HG03039 (cell line): ENCODE results near the gene EXOC3.
A peak's percentile ranks its signal among the peaks of the same experiment; 100 is the strongest.
"Not testable (repeated sequence)": the region's sequence is repeated elsewhere in the genome, so short reads cannot be mapped to it uniquely, and the experiment has no call there.

Experiments
- ATAC-seq: cut with Tn5 transposase; IDR thresholded peaks from one replicate; pipeline ENCODE4 v1.9.1; 2021; ENCODE audit warnings: mild to moderate bottlenecking, moderate library complexity; ENCODE audit not compliant: unreplicated experiment

Gene EXOC3

GRCh38 chr5:442335-443238 is at the start of gene EXOC3:
Gene EXOC3 (plus strand): TSS chr5:443176. CDS start chr5:446206, 3,030 bp downstream.
- peak; percentile 80 for ATAC-seq

DNA sequence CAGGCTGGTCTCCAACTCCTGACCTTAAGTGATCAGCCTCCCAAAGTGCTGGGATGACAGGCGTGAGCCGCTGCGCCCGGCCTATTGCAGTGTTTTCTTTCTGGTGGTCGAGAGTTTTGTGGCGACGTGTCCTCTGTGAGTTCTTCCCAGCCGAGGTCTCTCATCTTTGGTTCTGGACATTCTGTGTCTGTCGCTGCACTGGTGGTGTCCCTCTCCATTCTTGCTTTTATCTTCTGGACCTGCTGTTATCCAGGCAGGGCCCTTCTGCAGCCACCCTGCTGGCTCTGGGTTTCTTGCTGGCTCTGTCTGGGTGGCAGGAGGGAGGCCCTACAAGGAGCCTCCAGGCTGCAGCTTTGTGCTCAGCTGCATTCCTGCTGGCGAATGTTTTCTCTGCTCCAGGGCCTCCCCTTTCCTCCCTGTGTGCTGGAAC is 49.1 kb upstream of the EXOC3 start:
- ATAC-seq, result no peak

GRCh38 chr5:394671-395155 is 48.3 kb upstream of the EXOC3 start:
- ATAC-seq, result no peak

GRCh38 chr5:395156-395920 is 47.6 kb upstream of the EXOC3 start:
- ATAC-seq, result no peak

DNA sequence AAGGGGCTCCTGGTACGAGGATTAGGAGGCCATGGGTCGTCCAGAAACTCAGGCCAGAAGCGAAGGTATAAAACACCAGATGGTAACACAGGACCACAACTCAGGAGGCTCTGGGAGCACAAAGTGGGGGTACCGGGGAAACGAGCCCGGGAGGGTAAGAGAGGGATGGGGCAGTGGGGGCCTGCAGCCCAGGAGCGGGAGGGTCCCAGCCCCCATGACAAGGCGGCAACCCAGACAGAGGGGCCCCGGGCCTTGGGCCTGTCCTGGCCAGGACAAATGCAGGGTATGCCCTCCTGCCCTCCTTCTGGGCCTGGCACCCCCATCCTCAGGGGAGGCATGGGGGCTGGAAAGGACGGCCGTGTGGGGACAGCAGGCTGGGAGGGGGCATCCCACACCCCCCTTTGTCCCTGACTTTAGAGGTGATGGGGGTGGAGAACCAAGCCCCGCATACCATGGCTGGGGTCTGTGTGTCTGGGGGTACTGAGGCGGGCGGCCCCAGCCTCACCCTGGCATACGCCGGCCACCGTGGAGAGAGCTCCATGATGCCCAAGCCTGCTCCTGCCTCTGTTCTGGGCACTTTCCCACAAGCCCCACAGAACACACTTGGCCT is 47.0 kb upstream of the EXOC3 start:
- ATAC-seq, result no peak

- ATAC-seq, result no peak
These were observed 46.4 kb upstream of the EXOC3 start for GRCh38 chr5:396531-396961.

DNA sequence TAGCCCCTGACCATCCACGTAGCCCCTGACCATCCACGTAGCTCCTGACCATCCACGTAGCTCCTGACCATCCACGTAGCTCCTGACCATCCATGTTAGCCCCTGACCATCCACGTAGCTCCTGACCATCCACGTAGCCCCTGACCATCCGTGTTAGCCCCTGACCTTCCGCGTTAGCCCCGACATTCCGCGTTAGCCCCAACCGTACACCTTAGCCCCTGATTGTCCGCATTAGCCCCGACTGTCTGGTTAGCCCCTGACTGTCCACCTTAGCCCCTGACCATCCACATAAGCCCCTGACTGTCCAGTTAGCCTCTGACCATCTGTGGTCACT is 44.9 kb upstream of the EXOC3 start:
- not testable (repeated sequence) for ATAC-seq

- ATAC-seq, result no peak
These were observed 44.3 kb upstream of the EXOC3 start for GRCh38 chr5:398475-399295.

DNA sequence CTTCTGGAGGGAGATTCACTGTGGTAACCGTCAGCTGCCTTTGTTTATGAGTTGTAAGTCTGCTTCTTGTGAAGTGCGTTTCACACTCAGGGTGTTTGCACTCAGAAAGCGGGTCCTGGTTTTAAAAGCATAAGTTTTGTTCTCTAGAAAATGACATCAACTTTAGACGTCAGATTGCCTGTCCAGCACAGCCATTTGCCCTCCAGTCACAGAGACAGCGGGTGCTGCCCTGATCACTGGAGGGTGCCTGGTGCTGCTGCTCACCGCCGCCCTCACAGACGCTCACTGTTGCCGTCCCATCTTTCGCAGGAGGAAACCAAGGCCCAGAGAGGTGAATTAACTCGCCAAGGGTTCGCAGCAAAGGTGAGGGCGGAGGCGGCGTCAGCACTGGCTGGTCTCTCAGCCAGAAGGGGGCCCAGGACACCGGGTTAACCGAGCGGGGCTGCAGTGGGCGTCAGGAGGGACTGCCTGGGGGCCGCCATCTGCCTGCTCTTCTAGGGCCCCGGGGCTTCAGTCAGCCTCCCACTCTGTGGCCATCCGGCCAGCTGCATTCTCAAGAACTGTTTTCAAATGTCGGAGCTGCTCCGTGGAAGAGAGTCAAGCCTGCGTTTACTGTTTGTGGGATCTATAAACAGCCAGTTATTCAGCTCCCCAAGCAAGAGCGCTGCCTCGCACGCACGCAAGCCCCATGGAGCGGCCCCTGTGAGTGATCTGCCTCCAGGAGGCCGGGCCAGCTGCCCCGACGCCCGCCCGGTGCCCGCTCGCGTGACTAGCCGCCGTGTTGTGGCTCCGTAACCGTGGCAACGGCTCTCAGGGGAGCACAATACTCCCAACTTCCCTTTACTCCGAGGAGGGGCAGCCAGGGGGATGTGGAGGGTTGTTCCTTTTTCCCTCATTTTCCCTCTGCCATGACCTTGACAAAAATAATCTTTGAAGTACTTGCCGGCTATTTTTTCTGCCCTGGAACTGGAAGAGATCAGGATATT is 43.4 kb upstream of the EXOC3 start:
- ATAC-seq, result peak; percentile 61

GRCh38 chr5:400282-401145 is 42.5 kb upstream of the EXOC3 start:
- peak; percentile 6 for ATAC-seq

- no peak for ATAC-seq
These were observed 41.6 kb upstream of the EXOC3 start for GRCh38 chr5:401146-402034.

- not testable (repeated sequence) for ATAC-seq
These were observed 40.8 kb upstream of the EXOC3 start for GRCh38 chr5:402219-402614.

DNA sequence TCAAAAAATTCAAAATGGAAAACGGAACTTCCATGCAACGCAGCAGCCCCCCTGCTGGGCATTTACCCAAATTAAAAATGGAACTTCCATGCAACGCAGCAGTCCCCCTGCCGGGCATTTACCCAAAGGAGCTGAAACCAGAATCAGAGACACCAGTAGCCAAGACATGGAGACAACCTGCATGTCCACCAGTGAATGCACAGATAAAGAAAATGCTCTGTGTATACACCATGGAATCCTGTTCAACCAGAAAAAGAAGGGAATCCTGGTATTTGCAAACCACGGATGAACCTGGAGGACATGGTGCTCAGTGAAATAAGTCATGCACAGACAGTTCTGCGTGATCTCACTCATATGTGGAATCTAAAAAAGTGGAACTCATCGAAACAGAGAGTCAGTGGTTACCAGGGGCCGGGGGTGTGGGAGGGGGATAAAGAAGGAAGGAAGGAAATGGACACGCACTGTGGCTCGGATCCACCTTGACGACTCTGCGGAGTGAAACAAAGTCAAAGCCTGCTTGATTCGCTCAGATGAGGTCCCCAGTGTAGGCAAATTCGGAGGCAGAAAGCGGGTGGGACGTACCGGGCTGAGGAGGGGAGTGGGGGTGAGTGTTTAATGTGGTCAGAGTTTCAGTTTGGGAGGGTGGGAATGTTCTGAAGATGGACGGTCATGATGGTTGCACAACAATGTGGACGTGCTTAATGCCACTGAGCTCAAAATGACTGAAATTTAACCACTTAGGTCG is 40.2 kb upstream of the EXOC3 start:
- peak; percentile 45 for ATAC-seq

DNA sequence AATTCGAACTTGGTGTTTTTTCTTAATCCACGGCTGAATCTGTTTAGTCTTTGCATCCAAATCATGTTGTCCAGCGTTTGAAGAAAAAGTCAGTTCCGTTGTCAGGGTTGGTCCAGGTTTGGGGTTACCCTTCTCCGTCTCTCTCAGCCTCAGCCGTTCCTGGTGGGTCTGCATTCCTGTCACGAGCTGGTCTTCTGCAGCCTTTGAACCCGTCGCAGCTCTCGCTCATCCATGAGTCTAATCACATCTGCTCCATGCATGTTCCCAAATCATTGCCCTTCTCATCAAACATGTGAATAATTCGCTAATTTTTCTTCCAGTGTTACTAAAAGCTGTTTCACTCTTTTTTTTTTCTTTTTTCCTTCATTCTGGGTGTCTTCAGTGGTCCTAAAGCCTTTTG is 39.0 kb upstream of the EXOC3 start:
- ATAC-seq, result no peak

- ATAC-seq, result no peak
These were observed 38.2 kb upstream of the EXOC3 start for GRCh38 chr5:404666-405241.

DNA sequence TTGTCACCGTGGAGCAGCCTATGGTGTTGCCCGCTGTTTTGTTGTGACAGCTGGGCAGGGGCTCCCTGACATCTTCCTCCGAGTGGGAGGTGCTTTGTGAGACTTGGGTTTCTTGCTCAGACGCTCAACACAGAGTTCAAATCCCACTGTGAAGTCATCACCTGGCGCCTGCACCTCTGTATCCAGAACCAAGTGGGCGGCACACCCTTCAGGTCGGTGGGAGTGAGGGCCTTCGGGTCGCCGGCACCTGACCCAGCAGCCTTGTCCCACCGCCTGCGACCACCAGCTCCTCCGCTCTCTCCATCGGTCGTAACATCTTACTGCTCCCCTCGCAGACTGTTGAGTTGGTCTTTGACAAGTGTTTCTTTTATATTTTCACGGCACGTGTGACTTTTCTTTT is 37.6 kb upstream of the EXOC3 start:
- no peak for ATAC-seq
